Adrenal gland (tissue), 5 donors: ENCODE measurements around the gene NFATC1.

Experiments used
- CTCF ChIP-seq, 6 experiments: fragments of 450-650 bp in 4 of 6; fragments of 200-600 bp in 2 of 6; sonication (generic) in 1 of 6; IDR thresholded peaks; 1 replicate in 5 of 6; 2 replicates in 1 of 6; pipeline versions ENCODE4 v1.5.1 to v1.8.0; 2016 to 2021; ENCODE audit warnings: antibody characterized with exemption in 6 of 6, mild to moderate bottlenecking in 2 of 6, moderate library complexity in 1 of 6
- POLR2A ChIP-seq, 2 donors: fragments of 450-650 bp; IDR thresholded peaks; one replicate each; pipeline ENCODE4 v1.6.1; 2017; ENCODE audit warnings: antibody characterized with exemption in 2 of 2, mild to moderate bottlenecking in 2 of 2, moderate library complexity in 1 of 2
- donor health status: DM: no; HTN: no; CAD: no.

GRCh38 chr18:79531926-79532312 is 136.2 kb downstream of the NFATC1 start:
- TF ChIP-seq CTCF (IDR thresholded peaks at IDR 0.05), result no peak
- no peak for TF ChIP-seq POLR2A (IDR thresholded peaks at IDR 0.05)
